HG03159 (cell line): ENCODE data around the gene HOXA4.

ENCODE experiments used
- ATAC-seq: cut with Tn5 transposase; IDR thresholded peaks from one replicate; pipeline ENCODE4 v1.9.1; 2021; ENCODE audit warnings: mild to moderate bottlenecking, moderate library complexity; ENCODE audit not compliant: unreplicated experiment

The HOXA4 gene

GRCh38 chr7:27130540-27131389 lies at the start of gene HOXA4:
HOXA4 (minus strand) TSS chr7:27130757; CDS start chr7:27130733, 24 bp downstream.
- ATAC-seq, result no peak

- ATAC-seq, result no peak
Observed at GRCh38 chr7:27179503-27180430, 49.2 kb upstream of the HOXA4 start.

- ATAC-seq, result no peak
Observed at GRCh38 chr7:27179030-27179429, 48.5 kb upstream of the HOXA4 start.

- ATAC-seq, result no peak
Observed at GRCh38 chr7:27178366-27178765, 47.8 kb upstream of the HOXA4 start.

GRCh38 chr7:27177795-27178320 lies 47.3 kb upstream of the HOXA4 start:
- no peak for ATAC-seq

- no peak for ATAC-seq
Observed at GRCh38 chr7:27176962-27177794, 46.6 kb upstream of the HOXA4 start.

- no peak for ATAC-seq
Observed at GRCh38 chr7:27176524-27176845, 45.9 kb upstream of the HOXA4 start.

- ATAC-seq, result no peak
Observed at GRCh38 chr7:27175626-27176523, 45.3 kb upstream of the HOXA4 start.

GRCh38 chr7:27174874-27175625 lies 44.5 kb upstream of the HOXA4 start:
- ATAC-seq, result no peak

GRCh38 chr7:27173956-27174873 lies 43.7 kb upstream of the HOXA4 start, which contains the start of gene HOXA10:
HOXA10 (minus strand) TSS chr7:27174320; CDS start chr7:27174306, 14 bp downstream.
- no peak for ATAC-seq

GRCh38 chr7:27173511-27173955 lies 43.0 kb upstream of the HOXA4 start:
- ATAC-seq, result no peak

- no peak for ATAC-seq
Observed at GRCh38 chr7:27172823-27173510, 42.4 kb upstream of the HOXA4 start.

GRCh38 chr7:27172315-27172774 lies 41.8 kb upstream of the HOXA4 start:
- ATAC-seq, result no peak

- ATAC-seq, result no peak
Observed at GRCh38 chr7:27171637-27172314, 41.2 kb upstream of the HOXA4 start.

- ATAC-seq, result no peak
Observed at GRCh38 chr7:27171325-27171636, 40.7 kb upstream of the HOXA4 start.

- ATAC-seq, result no peak
Observed at GRCh38 chr7:27170426-27171324, 40.1 kb upstream of the HOXA4 start.
